Measurements from ENCODE around the gene WDFY2. TPM values are rescaled to one million over a fixed set of nuclear protein-coding genes. Genes with fewer than 3 reads are reported as not detected.

The WDFY2 gene
- total and polyA plus RNA-seq, 10 of the 15 experiments (the other 5 are each of a cell fraction or from before 2014, with no cell fraction given) = 2.1 to 13.0 (median 8.1) TPM

DNA sequence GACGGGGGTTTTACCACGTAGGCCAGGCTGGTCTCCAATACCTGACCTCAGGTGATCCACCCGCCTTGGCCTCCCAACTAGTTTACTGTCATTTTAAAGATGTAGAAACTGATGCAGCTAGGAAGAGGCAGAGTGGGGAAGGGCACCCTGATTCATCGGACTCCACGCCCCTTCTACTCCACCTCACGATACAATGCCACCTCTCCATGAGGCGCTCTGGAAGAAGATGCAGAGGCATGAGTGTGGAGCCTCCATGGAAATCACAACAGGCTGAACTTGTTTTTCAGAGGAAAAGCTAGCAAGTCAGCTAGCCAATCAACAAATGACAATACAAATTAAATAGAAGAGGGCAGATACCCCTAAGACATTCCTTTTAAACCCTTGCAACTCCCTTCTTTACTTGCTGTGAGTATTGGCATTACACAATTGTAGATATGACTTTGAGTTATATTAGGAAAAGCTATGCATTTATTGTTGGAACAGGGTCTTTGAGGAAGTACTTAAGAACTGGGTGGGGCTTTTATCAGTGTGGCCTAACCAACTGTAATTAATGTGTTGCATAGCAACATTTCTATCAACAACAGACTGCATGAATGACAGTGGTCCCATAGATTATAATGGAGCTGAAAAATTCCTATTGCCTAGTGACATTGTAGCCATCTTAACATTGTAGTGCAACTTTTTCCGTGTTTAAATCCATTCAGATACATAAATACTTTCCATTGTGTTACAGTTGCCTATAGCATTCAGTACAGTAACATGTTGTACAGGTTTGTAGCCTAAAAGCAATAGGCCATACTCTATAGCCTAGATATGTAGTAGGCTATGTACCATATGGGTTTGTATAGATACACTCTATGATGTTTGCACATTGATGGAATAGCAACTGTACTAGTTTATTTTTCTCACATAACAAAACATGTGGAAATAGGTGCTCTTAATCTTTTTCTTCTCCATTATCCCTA lies 17.6 kb downstream of the WDFY2 start:
- SMC1A ChIA-PET (ENCODE audit: uncharacterized antibody, unreplicated experiment) = interaction anchor here (1.3 to 2.4 kb wide), 4 partner anchors 12 to 73 kb away, joined by 3 to 9 read pairs (median 7); no protein-coding TSS in a partner anchor
- no peak overlapping the region for H3K4me2 ChIP-seq (ENCODE audit: control insufficient read depth, insufficient read depth)
- H4K20me1 ChIP-seq (ENCODE audit: control insufficient read depth, insufficient read depth) = no peaks in the 10 kb centered on the region
- no peak overlapping the region for H2AFZ ChIP-seq (ENCODE audit: control insufficient read depth, low read depth, low read length)
- POLR2A ChIA-PET = interaction anchor here (1.1 kb wide), 1 partner anchor 11 kb away, joined by 5 read pairs; no protein-coding TSS in a partner anchor
- H3K9me3 ChIP-seq (replicated peaks; ENCODE audit: control insufficient read depth, insufficient read depth, low read length) = no peaks in the 10 kb centered on the region
- ATAC-seq = no peak
- H3K79me2 ChIP-seq (ENCODE audit: control insufficient read depth, insufficient read depth, low read length) = no peaks in the 10 kb centered on the region; the same call in 1 of the 2 replicates
- FAIRE-seq = no peak
- no peak overlapping the region for H3K9ac ChIP-seq (ENCODE audit: control insufficient read depth, insufficient read depth, low read length)
- RAD21 ChIA-PET (ENCODE audit: unreplicated experiment) = interaction anchor here (0.7 kb wide), 1 partner anchor 39 kb away, joined by 3 read pairs; no protein-coding TSS in a partner anchor
- in situ Hi-C loops (cut with MboI) = no loop called here
- H3K36me3 ChIP-seq (ENCODE audit: control insufficient read depth in 2 of 2, insufficient read depth in 2 of 2, low read length in 1 of 2) = no peaks in the 10 kb centered on the region
- no peak overlapping the region for H3K4me3 ChIP-seq
- H3K4me1 ChIP-seq (ENCODE audit: control insufficient read depth, insufficient read depth, low read length) = no peaks in the 10 kb centered on the region
- 98% methylated on average over 8 of the region's 8 CpGs for WGBS (ENCODE audit: insufficient coverage, insufficient replicate concordance, low lambda C conversion rate, missing lambda C conversion rate)
- H3K27me3 ChIP-seq (replicated peaks in 1 of 2; ENCODE audit: control insufficient read depth in 2 of 2, insufficient read depth in 2 of 2, low read length in 1 of 2) = no peaks in the 10 kb centered on the region
- BruUV-seq (replicated peaks) = no TSS peak
- H3K27ac ChIP-seq (ENCODE audit: control insufficient read depth, insufficient read depth) = no peak overlapping the region
- intact Hi-C loops (cut with micrococcal nuclease; ENCODE audit: unreplicated experiment) = no loop called here
- TF ChIP-seq SUPT20H (IDR thresholded peaks at IDR 0.05; ENCODE audit: borderline replicate concordance, control insufficient read depth, low read depth, low read length) (no peak), NBN (IDR thresholded peaks at IDR 0.05) (no peak), NR2C2 (IDR thresholded peaks at IDR 0.05; ENCODE audit: borderline replicate concordance, control insufficient read depth, insufficient read length, low read depth) (no peak)
- CTCF ChIA-PET = interaction anchor here (0.9 to 1.3 kb wide), 2 partner anchors 13 to 316 kb away, joined by 3 read pairs; no protein-coding TSS in a partner anchor
- no peak for DNase-seq (ENCODE audit: low read depth, low spot score)

- ChIA-PET CTCF (no interaction called here), RAD21 (ENCODE audit: unreplicated experiment) (interaction anchor here (1.2 kb wide), 1 partner anchor 181 kb away, joined by 3 read pairs; no protein-coding TSS in a partner anchor), SMC1A (ENCODE audit: uncharacterized antibody, unreplicated experiment) (interaction anchor here (2.4 kb wide), 1 partner anchor 13 kb away, joined by 9 read pairs; no protein-coding TSS in a partner anchor), POLR2A (no interaction called here)
- in situ Hi-C loops (cut with MboI) (no loop called here), intact Hi-C loops (cut with micrococcal nuclease; ENCODE audit: unreplicated experiment) (no loop called here)
- Histone ChIP-seq H4K20me1 (ENCODE audit: control insufficient read depth, insufficient read depth) (no peaks in the 10 kb centered on the region), H3K4me3 (no peak overlapping the region), H3K36me3 (ENCODE audit: control insufficient read depth in 2 of 2, insufficient read depth in 2 of 2, low read length in 1 of 2) (no peaks in the 10 kb centered on the region), H3K27ac (ENCODE audit: control insufficient read depth, insufficient read depth) (no peak overlapping the region), H3K4me2 (ENCODE audit: control insufficient read depth, insufficient read depth) (no peak overlapping the region), H3K4me1 (ENCODE audit: control insufficient read depth, insufficient read depth, low read length) (no peaks in the 10 kb centered on the region), H3K9me3 (replicated peaks; ENCODE audit: control insufficient read depth, insufficient read depth, low read length) (peaks cover 3% of the 10 kb centered on the region; the same call in 1 of the 3 replicates), H3K9ac (ENCODE audit: control insufficient read depth, insufficient read depth, low read length) (no peak overlapping the region), H3K27me3 (replicated peaks in 1 of 2; ENCODE audit: control insufficient read depth in 2 of 2, insufficient read depth in 2 of 2, low read length in 1 of 2) (no peaks in the 10 kb centered on the region), H2AFZ (ENCODE audit: control insufficient read depth, low read depth, low read length) (no peak overlapping the region), H3K79me2 (ENCODE audit: control insufficient read depth, insufficient read depth, low read length) (peaks cover 3% of the 10 kb centered on the region)
- no peak for DNase-seq (ENCODE audit: low read depth, low spot score)
- no peak for ATAC-seq
- TF ChIP-seq HDGF (IDR thresholded peaks at IDR 0.05) (no peak), SIX5 (IDR thresholded peaks at IDR 0.05; ENCODE audit: low read depth, low read length, severe bottlenecking) (no peak)
- no peak for FAIRE-seq
- no TSS peak for BruUV-seq (replicated peaks)
- WGBS (ENCODE audit: insufficient coverage, insufficient replicate concordance, low lambda C conversion rate, missing lambda C conversion rate) = 100% methylated on average over 1 of the region's 1 CpG
Observed at GRCh38 chr13:51603716-51604115, 19.5 kb downstream of the WDFY2 start.

Measured in GM12878 (cell line).